ENCODE measurements around the gene TSNAX. TPM values are rescaled to one million over a fixed set of nuclear protein-coding genes. Genes with fewer than 3 reads are reported as not detected.
A peak's percentile ranks its signal among the peaks of the same experiment; 100 is the strongest.

Gene TSNAX
- total and polyA plus RNA-seq, 4 donors = 11.4 to 41.1 (median 32.5) TPM

DNA sequence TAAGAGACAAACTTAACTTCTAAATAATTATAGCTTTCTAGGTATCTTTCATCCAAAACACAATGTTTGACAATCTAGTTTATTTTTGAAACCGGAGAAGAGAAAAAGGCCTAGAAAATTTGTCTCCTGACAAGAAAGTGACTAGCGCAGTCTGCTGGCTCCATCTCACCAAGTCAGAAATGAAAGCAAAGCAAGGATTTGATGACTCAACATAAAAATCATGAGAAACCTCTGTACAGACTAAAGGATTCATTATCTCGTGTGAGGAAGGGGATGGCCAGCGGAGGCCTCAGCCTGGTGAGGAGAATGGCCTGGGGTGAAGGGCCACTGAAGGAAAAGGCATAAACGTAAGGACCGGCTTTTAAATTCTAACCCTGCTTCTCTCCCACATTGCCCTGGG lies 20.0 kb upstream of the TSNAX start:
- Histone ChIP-seq H3K4me3 (no peak overlapping the region), H3K36me3 (ENCODE audit: control insufficient read depth in 4 of 4, insufficient read depth in 4 of 4, low read length in 4 of 4) (no peaks in the 10 kb centered on the region), H3K27ac (ENCODE audit: low read depth in 1 of 2, low read length in 1 of 2) (no peak overlapping the region), H3K27me3 (ENCODE audit: control insufficient read depth in 3 of 3, insufficient read depth in 3 of 3, low read length in 2 of 3) (no peaks in the 10 kb centered on the region), H3K9ac (ENCODE audit: insufficient read depth in 1 of 2, low read length in 2 of 2) (no peak overlapping the region), H3K4me1 (ENCODE audit: control insufficient read depth in 5 of 5, insufficient read depth in 5 of 5, low read length in 5 of 5) (no peaks in the 10 kb centered on the region), H3K9me3 (ENCODE audit: control insufficient read depth in 4 of 4, insufficient read depth in 3 of 4, low read length in 3 of 4) (no peaks in the 10 kb centered on the region)
- DNase-seq (no peak), ATAC-seq (ENCODE audit: insufficient read depth, low FRiP score) (no peak)
- TF ChIP-seq CTCF (IDR thresholded peaks at IDR 0.05; ENCODE audit: control extremely low read depth, extremely low read depth) = no peak
- 91 to 93% methylated on average over 6 of the region's 6 CpGs for WGBS, 2 donors

- no peaks in the 10 kb centered on the region for H3K27me3 ChIP-seq (ENCODE audit: control insufficient read depth in 3 of 3, insufficient read depth in 3 of 3, low read length in 2 of 3)
- no peaks in the 10 kb centered on the region for H3K36me3 ChIP-seq (ENCODE audit: control insufficient read depth in 4 of 4, insufficient read depth in 4 of 4, low read length in 4 of 4)
- no peak for DNase-seq
- no peak overlapping the region for H3K27ac ChIP-seq (ENCODE audit: low read depth in 1 of 2, low read length in 1 of 2)
- H3K9ac ChIP-seq (ENCODE audit: insufficient read depth in 1 of 2, low read length in 2 of 2) = no peak overlapping the region
- TF ChIP-seq CTCF (IDR thresholded peaks at IDR 0.05; ENCODE audit: control extremely low read depth, extremely low read depth) = no peak
- H3K9me3 ChIP-seq (ENCODE audit: control insufficient read depth in 4 of 4, insufficient read depth in 3 of 4, low read length in 3 of 4) = no peaks in the 10 kb centered on the region
- WGBS, 2 donors = 88 to 90% methylated on average over 6 of the region's 6 CpGs
- ATAC-seq (ENCODE audit: insufficient read depth, low FRiP score) = no peak
- no peak overlapping the region for H3K4me3 ChIP-seq
- H3K4me1 ChIP-seq (ENCODE audit: control insufficient read depth in 5 of 5, insufficient read depth in 5 of 5, low read length in 5 of 5) = no peaks in the 10 kb centered on the region
Measured at GRCh38 chr1:231508941-231509340, 19.5 kb upstream of the TSNAX start.

DNA sequence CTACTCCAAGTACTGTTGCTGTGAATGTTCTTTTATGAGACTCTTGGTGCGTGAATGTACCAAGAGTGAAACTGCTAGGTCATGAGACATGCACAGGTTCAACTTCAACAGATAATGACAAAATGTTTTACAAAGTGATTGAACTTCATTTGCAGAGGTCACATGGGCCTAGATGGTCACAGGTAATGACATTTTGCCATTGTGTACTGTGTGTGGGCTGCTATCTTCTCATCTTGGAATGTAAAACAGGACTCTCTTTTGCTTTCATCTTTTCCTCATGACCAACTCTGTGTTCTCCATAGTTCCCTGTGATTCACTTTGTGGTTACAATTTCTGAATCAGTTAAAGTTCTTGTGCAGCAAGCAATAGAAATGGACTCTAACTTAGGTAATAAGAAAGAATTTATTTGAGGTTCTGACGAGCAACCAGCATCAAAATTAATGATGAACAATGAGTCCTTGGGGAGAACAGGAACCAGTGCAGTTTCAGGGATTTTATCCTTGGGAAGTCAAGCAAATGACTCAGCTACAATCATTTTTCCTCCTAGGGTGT lies 16.2 kb upstream of the TSNAX start:
- H3K9me3 ChIP-seq (ENCODE audit: control insufficient read depth in 4 of 4, insufficient read depth in 3 of 4, low read length in 3 of 4) = no peaks in the 10 kb centered on the region
- H3K27me3 ChIP-seq (ENCODE audit: control insufficient read depth in 3 of 3, insufficient read depth in 3 of 3, low read length in 2 of 3) = peaks cover 0 to 3% (median 0%) of the 10 kb centered on the region in 3 donors
- no peak overlapping the region for H3K9ac ChIP-seq (ENCODE audit: insufficient read depth in 1 of 2, low read length in 2 of 2)
- DNase-seq (no peak), ATAC-seq (ENCODE audit: insufficient read depth, low FRiP score) (no peak)
- no peaks in the 10 kb centered on the region for H3K4me1 ChIP-seq (ENCODE audit: control insufficient read depth in 5 of 5, insufficient read depth in 5 of 5, low read length in 5 of 5)
- H3K27ac ChIP-seq (ENCODE audit: low read depth in 1 of 2, low read length in 1 of 2) = no peak overlapping the region
- H3K4me3 ChIP-seq = no peak overlapping the region
- 84 to 90% methylated on average over 2 of the region's 2 CpGs for WGBS, 2 donors
- H3K36me3 ChIP-seq (ENCODE audit: control insufficient read depth in 4 of 4, insufficient read depth in 4 of 4, low read length in 4 of 4) = no peaks in the 10 kb centered on the region
- no peak for TF ChIP-seq CTCF (IDR thresholded peaks at IDR 0.05; ENCODE audit: control extremely low read depth, extremely low read depth)

- peak in 2 of 3 donors; percentile 8 to 12 for DNase-seq
- no peak for TF ChIP-seq CTCF (IDR thresholded peaks at IDR 0.05; ENCODE audit: control extremely low read depth, extremely low read depth)
- WGBS, 2 donors = 37 to 57% methylated on average over 2 of the region's 2 CpGs
- Histone ChIP-seq H3K9ac (ENCODE audit: insufficient read depth in 1 of 2, low read length in 2 of 2) (no peak overlapping the region), H3K27ac (ENCODE audit: low read depth in 1 of 2, low read length in 1 of 2) (no peak overlapping the region), H3K4me3 (no peak overlapping the region), H3K27me3 (ENCODE audit: control insufficient read depth in 3 of 3, insufficient read depth in 3 of 3, low read length in 2 of 3) (peaks cover 0 to 3% (median 0%) of the 10 kb centered on the region in 3 donors), H3K4me1 (ENCODE audit: control insufficient read depth in 5 of 5, insufficient read depth in 5 of 5, low read length in 5 of 5) (no peaks in the 10 kb centered on the region), H3K9me3 (ENCODE audit: control insufficient read depth in 4 of 4, insufficient read depth in 3 of 4, low read length in 3 of 4) (no peaks in the 10 kb centered on the region), H3K36me3 (ENCODE audit: control insufficient read depth in 4 of 4, insufficient read depth in 4 of 4, low read length in 4 of 4) (no peaks in the 10 kb centered on the region)
- no peak for ATAC-seq (ENCODE audit: insufficient read depth, low FRiP score)
Measured at GRCh38 chr1:231515748-231516147, 12.7 kb upstream of the TSNAX start.

All from lung (tissue), 12 donors.